Activated CD4-positive, CD25-positive, alpha-beta regulatory T cell treated with anti-CD3 and anti-CD28 coated beads, Interleukin-2, amount 50 U/mL, for 24 hours (primary cell): ENCODE data around the gene MINK1.

Experiments used
- ATAC-seq, 2 donors: fragments of 150-1000 bp; cut with Tn5 transposase; one replicate each; pipeline ENCODE4 v1.10.0; 2021; ENCODE audit warnings: mild to moderate bottlenecking in 1 of 2, moderate library complexity in 1 of 2

Gene MINK1

DNA sequence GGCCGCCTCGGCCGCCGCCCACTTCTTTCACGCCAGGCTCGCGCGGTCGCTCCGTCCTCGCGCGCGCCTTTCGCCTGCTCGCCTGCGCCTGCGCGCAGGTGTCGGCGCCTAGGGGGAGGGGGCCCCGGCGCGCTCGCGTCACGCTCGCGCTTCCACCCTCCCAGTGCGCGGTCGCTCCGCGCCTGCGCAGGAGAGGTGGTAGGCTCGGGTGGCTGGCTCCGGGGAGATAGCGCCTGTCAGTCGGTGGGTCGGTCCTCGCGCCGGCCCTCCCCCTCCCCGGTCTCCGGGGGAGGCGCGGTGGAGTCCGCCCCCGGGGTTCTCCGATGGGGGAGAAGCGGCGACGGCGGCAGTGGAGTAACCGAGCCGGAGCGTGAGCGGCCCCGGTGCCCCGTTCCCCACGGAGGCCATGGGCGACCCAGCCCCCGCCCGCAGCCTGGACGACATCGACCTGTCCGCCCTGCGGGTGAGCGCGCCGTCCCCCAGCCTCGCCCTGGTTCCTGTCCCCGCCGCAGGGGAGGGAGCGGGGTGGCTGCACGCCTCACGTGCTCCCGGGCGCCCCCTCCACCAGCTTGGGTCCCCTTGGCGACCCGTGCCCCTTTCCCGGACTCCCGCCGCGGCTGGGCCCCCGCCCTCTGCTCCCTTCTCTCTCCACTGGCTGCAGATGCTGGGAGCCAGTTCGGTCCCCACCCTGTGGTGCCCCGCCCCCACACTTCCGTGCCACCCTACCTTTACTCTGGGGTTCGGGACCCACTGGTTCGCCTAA lies at the start of gene MINK1:
TSS of gene MINK1 (plus strand) at position 163 of the 763 bp plus-strand sequence. CDS start at position 407, 244 bp downstream.
- ATAC-seq, result peak; percentile 90 to 92

DNA sequence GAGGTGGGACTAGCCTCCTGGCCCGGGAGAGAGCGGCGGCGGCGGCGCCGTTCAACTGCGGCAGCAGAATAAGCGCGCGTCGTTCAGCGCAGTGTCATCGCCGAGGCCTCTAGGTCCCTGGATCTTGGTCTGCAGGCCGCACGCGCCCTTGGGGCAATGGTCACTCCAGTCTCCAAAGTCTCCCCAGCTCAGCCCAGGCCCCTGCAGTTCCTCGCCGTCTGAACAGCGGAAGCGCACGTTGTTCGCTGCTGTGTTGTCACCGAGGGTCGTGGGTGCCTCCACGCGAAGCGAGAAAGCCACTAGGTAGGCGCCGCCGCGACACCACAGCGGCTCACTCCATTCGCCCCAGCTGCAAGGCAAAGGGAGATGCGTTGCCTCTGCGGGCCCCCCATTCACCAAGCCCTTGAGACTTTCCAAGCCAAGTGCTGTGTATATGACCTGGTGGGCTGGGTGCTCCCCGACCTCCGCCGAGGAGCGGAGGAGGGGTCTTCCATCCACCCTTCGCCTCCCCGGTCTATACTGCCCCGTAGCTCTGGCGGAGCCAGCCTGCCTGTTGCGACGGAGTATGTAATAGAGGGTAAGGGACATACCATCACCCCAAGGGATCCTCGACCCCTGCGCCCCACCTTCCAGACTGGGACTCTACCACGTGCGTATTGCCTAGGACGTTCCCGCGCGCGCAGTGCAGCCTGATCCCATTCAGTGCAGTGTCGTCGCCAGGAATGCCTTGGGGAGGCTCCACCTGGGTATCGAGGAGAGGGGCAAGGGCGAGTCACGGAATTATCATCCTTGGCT lies 47.6 kb upstream of the MINK1 start:
- ATAC-seq, result no peak

DNA sequence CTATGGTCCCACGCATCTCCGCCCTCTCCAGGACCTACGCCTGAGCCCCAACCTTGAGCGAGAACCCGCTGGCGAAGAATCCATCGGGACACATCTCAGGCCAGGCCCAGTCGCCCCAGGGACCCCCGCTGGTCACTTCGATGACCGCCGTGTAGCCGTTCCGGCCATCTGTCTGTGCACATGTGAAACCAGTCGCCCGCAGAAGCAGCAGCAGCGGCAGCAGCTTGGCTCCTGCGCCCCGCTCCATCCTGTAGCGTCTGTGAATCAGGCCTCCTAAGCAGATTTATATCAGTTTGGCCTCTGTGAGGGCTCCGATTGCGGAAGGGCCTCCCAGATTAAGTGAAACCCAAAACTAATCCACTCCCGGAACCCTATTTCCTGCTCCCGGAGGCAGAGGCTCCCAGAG lies 47.0 kb upstream of the MINK1 start, which contains the start of gene VMO1:
TSS of gene VMO1 (minus strand) at position 259 of the 406 bp plus-strand sequence. CDS start at position 247, 12 bp downstream.
- ATAC-seq, result no peak

DNA sequence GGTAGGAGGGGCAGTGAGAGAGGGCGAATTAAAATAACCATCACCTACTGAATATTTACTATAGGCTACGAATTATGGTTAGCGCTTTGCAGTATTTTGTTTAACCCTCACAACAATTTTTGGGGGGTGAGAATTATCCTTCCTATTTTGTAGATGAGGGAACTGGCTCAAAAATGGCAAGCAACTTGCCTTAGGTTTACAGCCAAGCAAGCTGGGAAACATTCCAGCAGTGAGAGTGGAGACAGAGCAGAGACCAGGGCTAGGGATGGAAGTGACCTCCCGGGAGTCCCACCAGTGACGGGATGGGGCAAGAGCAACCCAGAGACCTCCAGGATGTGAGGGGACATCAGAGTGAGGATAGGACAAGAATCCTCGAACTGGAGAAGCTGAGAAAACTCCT lies 46.6 kb upstream of the MINK1 start:
- no peak for ATAC-seq

DNA sequence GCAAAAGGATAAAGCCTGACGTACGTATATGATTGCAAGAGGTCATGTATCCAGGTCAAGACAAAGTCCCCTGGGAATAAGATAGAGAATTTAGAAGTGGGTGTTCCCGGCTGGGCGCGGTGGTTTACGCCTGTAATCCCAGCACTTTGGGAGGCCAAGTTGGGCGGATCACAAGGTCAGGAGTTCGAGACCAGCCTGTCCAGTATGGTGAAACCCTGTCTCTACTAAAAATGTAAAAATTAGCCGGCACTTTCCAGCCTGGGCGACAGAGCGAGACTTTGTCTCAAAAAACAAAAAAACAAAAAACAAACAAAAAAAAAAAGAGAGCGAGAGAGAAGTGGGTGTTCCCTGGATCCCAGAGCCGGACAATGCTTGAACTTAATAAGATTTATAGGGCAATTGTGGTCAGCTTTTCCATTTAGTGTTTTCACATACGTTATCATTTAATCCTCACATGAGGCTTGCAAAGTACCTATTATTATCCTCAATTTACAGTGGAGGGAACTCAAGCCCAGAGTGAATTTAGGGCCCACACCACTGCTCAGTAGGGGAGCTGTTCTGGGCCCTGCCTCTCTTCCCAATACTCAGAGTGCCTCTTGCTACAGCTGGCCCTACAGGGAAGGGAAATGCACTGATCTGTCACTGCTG lies 44.9 kb upstream of the MINK1 start:
- no peak for ATAC-seq

DNA sequence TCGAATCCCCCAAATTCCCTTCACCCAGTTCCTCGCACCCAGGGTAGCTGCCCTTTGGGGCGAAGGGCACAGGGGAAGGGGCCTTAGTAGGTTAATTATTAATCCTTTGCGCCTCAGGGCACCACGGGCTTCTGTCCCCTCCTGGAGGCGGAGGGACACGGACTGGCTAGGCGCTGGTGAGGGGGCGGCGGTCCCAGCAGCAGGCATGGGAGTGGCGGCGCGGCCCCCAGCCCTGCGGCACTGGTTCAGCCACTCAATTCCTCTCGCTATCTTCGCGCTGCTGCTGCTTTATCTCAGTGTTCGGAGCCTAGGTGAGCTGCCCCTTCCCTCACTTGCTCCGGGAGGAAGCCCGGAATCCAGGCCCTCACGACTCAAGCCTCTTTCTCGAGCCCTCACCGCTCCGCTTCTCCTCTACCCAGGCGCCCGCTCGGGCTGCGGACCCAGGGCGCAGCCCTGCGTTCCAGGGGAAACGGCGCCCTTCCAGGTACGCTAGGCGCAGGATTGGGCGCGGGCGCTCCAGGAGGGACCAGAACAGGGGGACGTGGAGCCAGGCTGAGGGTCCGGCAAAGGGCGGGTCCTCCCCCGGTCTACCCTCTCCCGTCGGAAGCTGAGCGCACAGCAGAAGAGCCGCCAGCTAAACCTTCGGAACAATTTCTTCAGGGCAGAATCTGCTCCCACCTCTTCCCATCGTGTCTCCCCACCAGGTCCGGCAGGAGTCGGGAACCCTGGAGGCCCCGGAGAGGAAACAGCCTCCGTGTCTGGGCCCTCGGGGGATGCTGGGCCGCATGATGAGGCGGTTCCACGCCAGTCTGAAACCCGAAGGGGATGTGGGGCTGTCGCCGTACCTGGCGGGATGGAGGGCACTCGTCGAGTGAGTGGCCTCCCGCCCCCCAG lies 44.1 kb upstream of the MINK1 start, which contains the start of gene GLTPD2:
TSS of gene GLTPD2 (plus strand) at position 158 of the 894 bp plus-strand sequence. CDS start at position 206, 48 bp downstream.
- no peak for ATAC-seq

DNA sequence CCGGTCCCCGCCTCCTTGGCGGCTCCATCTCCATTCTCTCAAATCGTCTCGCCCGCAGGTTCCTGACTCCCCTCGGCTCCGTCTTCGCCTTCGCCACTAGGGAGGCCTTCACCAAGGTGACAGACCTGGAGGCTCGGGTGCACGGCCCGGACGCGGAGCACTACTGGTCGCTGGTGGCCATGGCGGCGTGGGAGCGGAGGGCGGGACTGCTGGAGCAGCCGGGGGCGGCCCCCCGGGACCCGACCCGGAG lies 43.5 kb upstream of the MINK1 start:
- no peak for ATAC-seq

DNA sequence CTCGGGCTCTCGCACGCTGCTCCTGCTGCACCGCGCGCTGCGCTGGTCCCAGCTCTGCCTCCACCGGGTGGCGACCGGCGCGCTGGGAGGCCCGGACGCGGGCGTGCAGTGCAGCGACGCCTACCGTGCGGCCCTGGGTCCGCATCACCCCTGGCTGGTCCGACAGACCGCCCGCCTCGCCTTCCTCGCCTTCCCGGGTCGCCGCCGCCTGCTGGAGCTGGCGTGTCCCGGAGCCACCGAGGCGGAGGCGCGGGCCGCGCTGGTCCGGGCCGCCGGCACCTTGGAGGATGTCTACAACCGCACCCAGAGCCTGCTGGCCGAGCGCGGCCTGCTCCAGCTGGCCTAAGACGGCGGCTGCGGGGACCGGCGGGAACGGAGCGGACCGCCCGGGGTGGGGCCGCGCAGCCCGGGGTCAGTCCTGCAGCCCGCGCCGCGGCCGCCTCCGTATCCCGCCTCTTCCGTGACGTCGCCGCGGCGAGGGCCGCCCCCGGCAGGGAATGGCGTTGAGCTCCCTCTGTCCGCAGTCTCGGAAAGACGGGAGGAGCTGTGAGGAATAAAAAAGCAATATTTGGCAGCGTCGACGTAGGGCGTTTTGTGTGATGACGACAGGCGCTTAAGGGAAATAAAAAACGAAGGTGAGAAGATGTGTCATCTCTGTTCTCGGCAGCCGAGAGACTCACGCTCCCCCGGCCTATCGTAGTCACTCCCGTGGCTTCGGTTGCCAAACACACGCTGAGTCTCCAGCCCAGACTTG lies 43.0 kb upstream of the MINK1 start:
- ATAC-seq, result peak; percentile 88

DNA sequence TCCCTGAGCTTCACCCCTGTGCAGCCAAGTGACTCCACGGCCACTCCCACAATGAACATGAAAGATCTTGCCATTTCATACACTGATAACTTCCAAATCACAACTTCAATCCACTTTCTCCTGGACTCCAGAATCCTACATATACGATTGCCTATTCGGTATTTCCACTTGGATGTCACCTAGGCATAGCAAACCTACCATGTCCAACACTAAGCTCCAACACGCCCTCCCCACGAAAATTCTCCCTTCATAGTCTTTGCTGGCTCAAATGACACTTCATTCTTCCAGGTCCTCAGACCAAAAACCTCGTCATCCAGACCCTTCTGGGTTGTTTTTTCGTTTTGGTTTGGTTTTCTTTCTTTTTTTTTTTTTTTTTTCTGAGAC lies 42.4 kb upstream of the MINK1 start:
- ATAC-seq, result no peak

DNA sequence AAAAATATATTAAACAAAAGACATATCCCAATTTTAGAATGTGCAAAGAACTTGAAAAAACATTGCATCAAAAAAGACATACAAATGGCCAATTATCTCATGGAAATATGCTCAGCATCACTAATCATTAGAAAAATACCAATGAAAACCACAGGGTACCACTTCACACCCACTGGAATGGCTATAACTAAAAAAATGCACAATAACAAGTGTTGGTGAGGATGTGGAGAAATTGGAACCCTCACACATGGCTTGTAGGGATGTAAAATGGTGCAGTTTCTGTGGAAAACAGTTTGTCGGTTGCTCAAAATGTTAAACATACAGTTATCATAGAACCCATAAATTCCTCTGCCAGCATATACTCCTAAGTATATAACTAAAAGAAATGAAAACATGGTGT lies 38.0 kb upstream of the MINK1 start:
- no peak for ATAC-seq

DNA sequence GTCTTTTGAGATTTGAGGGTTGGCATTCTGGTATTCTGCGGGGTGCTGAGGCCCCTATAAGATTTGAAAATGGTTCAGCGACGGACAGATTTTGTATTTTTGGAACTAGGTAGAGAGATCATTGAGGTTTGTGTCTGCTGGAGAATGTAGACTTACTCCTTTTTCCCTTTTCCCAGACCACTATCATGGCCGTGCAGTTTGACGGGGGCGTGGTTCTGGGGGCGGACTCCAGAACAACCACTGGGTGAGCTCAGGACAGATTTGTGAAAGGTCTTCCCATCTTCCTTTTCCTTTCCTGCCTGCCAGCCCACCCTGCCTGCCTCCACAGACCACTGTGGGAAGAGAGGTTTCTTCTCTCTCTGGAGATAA lies 36.6 kb upstream of the MINK1 start:
- ATAC-seq, result peak; percentile 28 to 33

DNA sequence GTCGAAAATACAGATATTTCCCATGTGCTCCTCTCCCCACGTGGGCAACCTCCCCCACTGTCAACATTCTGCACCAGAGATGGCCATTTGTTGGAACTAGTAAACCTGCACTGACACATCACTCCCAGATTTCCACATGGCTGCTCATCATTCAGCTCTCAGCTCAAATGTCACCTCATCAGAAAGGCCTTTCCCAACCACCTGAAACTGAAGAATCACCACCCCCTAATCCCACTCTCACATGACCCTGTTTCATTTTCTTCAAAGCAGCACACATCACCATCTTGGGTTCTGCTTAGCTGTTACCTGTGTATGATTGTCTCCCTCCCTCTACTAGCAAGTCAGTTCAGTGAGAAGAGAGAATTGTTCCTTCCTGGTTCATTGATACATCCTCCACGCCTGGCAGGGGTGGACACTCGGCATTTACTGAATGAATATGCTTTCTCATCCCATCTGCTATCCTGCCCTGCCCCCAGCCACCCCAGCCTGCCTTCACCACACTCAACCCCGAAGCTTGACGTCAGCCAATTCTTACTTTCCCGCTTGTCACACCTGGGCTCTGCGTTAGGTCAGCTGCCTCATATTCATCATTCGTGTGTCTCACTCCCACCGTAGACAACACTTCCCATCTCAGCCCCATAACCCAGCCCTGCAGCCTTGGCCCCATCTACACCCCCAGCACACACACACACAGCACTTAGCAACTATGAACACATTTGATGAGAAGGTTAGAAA lies 32.5 kb upstream of the MINK1 start:
- no peak for ATAC-seq

DNA sequence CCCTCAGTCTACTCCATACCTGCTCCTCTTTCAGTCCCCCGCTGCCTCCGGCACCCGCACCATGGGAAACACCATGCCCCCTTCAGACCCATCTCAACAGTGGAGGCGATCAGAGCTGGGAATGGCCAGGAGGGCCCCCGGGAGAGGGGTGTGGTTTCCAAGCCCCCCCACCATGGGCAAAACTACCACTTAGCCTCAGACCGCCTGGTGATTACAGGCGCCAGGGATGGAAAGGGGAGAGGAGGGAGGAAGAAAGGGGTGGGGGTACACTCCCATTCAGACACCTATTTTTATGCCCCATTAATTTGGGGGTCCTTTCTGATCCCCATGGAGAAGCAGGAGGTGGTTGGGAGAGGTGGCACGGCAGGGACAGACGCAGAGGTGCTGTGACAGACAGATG lies 30.9 kb upstream of the MINK1 start, which contains the start of gene C17orf114:
TSS of gene C17orf114 (minus strand) at position 101 of the 400 bp plus-strand sequence.
- ATAC-seq, result no peak

DNA sequence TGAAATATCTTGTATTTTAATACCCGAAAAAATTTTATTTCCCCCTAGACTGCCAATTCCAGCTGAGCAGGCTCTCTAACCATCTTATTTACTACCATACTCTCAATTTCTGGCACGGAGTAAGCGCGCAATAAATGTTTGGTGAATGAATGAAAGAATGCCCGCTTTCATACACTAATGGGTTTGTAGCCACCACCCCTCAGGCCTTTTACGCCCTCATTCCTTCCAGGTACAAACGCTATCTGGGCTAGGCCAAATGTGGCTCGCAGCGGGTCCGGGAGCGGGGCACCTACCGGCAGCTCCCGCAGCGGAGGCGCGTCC lies 26.7 kb upstream of the MINK1 start:
- ATAC-seq, result no peak

DNA sequence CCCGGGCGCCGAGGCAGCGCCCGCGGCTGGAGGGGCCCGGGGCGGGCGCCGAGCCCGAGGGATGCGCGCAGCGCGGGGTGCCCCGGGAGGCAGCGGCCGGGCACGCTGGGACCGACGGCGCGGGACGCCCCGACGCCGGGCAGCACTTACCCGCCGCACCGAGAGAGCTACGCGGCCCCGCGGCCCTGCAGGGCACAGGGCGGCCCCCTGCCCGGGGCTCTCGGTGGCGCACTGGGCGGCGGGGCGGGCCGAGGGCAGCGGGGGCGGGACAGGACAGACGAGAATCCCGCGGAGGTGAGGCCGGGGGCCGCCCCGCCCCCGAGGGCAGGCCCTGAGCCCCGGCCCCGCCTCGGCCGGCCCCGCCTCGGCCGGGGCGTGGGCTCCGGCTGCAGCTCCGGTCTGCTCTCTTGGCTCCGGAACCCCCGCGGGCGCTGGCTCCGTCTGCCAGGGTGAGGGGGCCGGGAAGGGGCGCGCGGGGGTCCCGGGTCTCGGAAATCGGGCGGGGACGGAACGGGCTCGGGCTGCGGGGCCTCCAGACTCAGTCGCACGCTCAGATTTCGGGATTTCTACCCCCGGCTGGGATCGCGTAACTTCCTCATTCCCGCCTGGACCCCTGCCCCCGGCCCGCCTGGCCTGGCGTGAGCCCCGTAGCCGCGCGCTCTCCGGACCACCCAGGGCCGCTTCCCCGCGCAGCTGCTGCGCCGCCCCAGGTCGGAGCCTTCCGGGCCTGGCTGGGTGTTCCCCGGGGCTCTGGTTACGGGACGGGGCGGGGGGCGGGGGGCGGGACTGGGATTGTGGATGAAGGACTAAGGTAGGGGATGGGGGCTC lies 26.1 kb upstream of the MINK1 start, which contains the start of gene PLD2:
TSS of gene PLD2 (plus strand) at position 376 of the 828 bp plus-strand sequence. CDS start 621 bp downstream, outside the sequence.
- ATAC-seq, result peak; percentile 98 to 99

DNA sequence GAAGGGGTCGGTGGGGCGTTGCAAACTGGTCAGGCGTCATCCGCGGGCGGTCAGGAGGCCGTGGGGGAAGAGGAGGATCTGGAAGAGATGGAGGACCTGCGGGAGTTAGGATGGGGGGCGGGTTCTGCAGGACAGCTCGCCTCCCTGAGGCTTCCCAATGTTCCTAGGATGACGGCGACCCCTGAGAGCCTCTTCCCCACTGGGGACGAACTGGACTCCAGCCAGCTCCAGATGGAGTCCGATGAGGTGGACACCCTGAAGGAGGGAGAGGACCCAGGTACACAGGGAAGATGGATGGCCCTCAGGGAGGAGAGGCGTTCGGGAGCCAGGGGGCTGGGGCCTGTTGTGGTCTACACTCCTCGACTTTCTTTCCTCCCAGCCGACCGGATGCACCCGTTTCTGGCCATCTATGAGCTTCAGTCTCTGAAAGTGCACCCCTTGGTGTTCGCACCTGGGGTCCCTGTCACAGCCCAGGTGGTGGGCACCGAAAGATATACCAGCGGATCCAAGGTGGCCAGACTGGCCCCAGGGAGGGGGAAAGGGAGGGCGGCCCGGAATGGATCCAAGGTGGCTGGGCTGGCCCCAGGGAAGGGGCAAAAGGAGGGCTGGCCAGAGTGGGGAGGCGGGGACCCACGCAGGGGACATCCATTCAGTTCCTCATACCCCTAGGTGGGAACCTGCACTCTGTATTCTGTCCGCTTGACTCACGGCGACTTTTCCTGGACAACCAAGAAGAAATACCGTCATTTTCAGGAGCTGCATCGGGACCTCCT lies 25.3 kb upstream of the MINK1 start:
- no peak for ATAC-seq

DNA sequence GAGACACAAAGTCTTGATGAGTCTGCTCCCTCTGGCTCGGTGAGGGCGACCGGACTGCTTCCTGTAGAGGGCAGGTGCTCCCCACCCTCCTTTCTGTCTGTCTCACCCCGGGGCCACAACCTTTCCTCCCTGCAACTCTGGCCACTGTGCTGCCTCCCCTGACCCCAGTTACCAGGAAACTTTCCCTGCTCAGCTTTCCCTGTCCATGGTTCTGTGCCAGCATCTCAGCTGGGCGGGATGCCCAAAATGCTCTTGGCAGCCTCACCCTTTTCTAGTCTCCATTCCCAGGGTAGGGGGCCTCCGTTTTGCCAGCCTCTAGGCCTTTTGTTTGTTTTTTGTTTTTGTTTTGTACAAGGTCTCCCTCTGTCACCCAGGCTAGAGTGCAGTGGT lies 24.8 kb upstream of the MINK1 start:
- ATAC-seq, result no peak

DNA sequence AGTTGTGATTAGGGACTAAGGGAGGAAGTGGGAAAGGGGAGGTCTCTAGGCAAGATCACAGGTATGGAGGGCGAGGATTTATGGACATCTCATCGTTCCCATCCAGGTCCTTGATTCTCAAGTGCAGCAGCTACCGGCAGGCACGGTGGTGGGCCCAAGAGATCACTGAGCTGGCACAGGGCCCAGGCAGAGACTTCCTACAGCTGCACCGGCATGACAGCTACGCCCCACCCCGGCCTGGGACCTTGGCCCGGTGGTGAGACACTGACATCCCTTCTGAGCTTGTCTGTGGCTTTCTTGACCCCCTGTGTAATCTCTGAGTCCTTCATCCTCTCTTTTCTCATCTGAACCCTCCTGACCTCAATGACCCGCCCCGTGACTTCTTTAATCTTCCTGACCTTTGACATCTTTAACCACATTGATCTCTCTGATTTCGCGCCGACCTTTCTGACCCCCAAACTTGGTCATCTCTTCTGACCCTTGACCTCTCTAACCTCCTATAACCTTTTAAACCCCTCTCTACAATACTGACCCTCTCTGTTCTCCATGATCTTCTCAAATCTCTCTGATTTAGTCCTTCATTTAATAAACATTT lies 22.3 kb upstream of the MINK1 start:
- no peak for ATAC-seq

DNA sequence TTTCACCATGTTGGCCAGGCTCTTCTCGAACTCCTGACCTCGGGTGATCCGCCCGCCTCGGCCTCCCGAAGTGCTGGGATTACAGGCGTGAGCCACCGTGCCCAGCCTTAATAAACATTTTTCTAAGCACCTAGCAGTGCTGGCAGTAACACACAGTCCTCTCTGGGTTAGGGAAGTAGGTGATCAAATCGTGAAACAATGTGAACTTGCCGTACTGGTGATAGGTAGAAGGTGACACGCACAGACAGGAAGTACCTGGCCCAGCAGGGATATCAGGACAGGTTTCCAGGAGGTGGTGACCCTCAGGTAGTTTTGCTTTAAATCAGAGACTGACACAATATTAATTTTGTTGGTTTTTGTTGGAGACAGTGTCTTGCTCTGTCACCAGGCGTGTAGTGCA lies 21.7 kb upstream of the MINK1 start:
- no peak for ATAC-seq
